Karpas-422 (cell line): ENCODE results near the gene HCFC1R1. TPM values are rescaled to one million over a fixed set of nuclear protein-coding genes. Genes with fewer than 3 reads are reported as not detected.

Source experiments
- DNase-seq: peaks from one replicate; pipeline ENCODE4 v3.0.0-alpha.2; 2015
- H2AFZ ChIP-seq: fragments of 200-600 bp; sonication (generic); 2 replicates; pipeline ENCODE4 v1.6.1; 2014; ENCODE audit warnings: antibody characterized with exemption, low read length, mixed read lengths
- H3K27ac ChIP-seq: fragments of 200-600 bp; sonication (generic); 2 replicates; pipeline ENCODE4 v1.5.1; 2014; ENCODE audit warnings: mild to moderate bottlenecking, low read length, moderate library complexity
- H3K27me3 ChIP-seq: fragments of 200-600 bp; sonication (generic); 2 replicates; pipeline ENCODE4 v1.6.1; 2014; ENCODE audit warnings: low read length, mixed read lengths
- H3K36me3 ChIP-seq: fragments of 200-600 bp; sonication (generic); 2 replicates; pipeline ENCODE4 v1.6.1; 2014; ENCODE audit warnings: low read length, mixed read lengths; ENCODE audit not compliant: insufficient read depth
- H3K4me1 ChIP-seq: fragments of 200-600 bp; sonication (generic); 2 replicates; pipeline ENCODE4 v1.6.1; 2014; ENCODE audit warnings: mild to moderate bottlenecking, low read length, mixed read lengths
- H3K4me2 ChIP-seq: fragments of 200-600 bp; sonication (generic); 2 replicates; pipeline ENCODE4 v1.6.1; 2014; ENCODE audit warnings: low read length, low read depth, mild to moderate bottlenecking; ENCODE audit not compliant: poor library complexity, severe bottlenecking
- H3K4me3 ChIP-seq: fragments of 200-600 bp; sonication (generic); 2 replicates; pipeline ENCODE4 v1.5.1; 2014; ENCODE audit warnings: mild to moderate bottlenecking, antibody characterized with exemption, low read length, mixed read lengths
- H3K79me2 ChIP-seq: fragments of 200-600 bp; sonication (generic); 2 replicates; pipeline ENCODE4 v1.6.1; 2014; ENCODE audit warnings: mild to moderate bottlenecking, low read length, mixed read lengths
- H3K9ac ChIP-seq: fragments of 200-600 bp; sonication (generic); 2 replicates; pipeline ENCODE4 v1.6.0; 2014; ENCODE audit warnings: low read length
- H3K9me2 ChIP-seq: fragments of 200-600 bp; sonication (generic), shearing (Covaris generic); replicated peaks from 2 replicates; pipeline ENCODE4 v1.6.0; 2014; ENCODE audit warnings: mild to moderate bottlenecking, low read length, moderate library complexity; ENCODE audit not compliant: insufficient read depth
- H3K9me3 ChIP-seq: fragments of 300-700, 200-600 bp; sonication (generic); 2 replicates; pipeline ENCODE4 v1.6.1; 2014; ENCODE audit warnings: low read length, mixed read lengths
- H4K20me1 ChIP-seq: fragments of 200-600 bp; sonication (generic); 2 replicates; pipeline ENCODE4 v1.6.1; 2014; ENCODE audit warnings: mild to moderate bottlenecking, antibody characterized with exemption, low read length, low read depth; ENCODE audit not compliant: insufficient read depth
- total RNA-seq: library from RNA; depleted of rRNA; stranded (reverse); fragments of >200 nt; shearing (Covaris generic); gene quantifications from 2 replicates; pipeline ENCODE4 v1.2.3, GENCODE V29; 2014; ENCODE audit warnings: low replicate concordance

The HCFC1R1 gene
- total RNA-seq, 1 experiment from 2014 or later, result 67.8 TPM

DNA sequence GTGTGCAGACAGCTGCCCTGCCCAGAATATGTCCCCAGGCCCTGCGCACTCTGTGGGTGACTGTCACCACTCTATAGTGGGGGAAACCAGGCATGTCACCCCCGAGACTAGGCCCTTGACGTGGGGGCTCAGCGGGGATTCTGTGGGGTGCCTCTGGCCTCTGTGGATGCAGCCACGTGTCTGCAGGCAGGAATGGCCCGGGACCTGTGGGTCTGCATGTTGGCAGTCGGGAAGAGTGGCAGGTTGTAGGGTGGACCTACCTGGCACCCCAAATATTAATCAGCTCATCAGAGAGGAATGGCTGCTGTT lies 42.7 kb upstream of the HCFC1R1 start:
- H3K36me3 ChIP-seq, result no peaks in the 10 kb centered on the region
- no peak overlapping the region for H3K9ac ChIP-seq
- H4K20me1 ChIP-seq, result no peaks in the 10 kb centered on the region
- no peak overlapping the region for H3K4me2 ChIP-seq
- no peaks in the 10 kb centered on the region for H3K4me1 ChIP-seq
- H3K27me3 ChIP-seq, result no peaks in the 10 kb centered on the region
- no peak for DNase-seq
- H3K4me3 ChIP-seq, result no peak overlapping the region
- H3K27ac ChIP-seq, result no peak overlapping the region
- H2AFZ ChIP-seq, result no peak overlapping the region
- H3K9me2 ChIP-seq, result no peaks in the 10 kb centered on the region
- H3K79me2 ChIP-seq, result no peaks in the 10 kb centered on the region
- H3K9me3 ChIP-seq, result no peaks in the 10 kb centered on the region

DNA sequence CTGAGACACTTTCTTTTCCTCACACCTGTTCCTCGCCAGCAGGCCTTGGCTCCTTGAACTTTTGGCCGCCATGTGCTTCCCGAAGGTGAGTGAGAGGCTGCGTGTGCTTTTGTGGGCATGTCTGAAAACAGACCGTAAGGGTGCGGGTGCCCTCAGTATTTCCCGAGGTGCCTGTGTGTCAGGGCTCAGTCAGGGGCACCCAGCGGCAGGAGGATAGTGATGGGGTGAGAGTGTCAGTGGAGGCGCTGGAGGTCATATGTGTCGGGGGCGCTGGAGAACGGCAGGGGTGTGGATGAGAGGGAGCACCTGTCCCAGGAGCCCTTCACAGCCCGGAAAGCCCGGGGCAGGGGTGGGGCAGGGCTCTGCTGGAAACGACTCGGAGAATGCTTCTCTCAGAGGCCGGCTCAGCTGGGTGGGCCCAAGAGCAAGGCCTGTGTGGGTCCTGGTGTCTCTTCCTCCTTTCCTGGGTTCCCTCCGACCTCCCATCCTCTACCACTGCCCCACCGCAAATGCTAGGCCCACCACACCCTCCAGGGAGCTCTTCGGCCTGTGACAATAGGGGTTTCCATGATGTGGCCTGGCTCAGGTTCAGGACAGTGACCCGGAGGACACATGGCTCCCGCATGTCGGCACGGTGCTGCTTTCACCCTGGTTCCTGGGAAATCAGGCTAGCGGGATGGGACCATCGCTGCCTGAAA lies 42.1 kb upstream of the HCFC1R1 start:
- no peak for DNase-seq
- Histone ChIP-seq H3K9me2 (no peaks in the 10 kb centered on the region), H3K9me3 (no peaks in the 10 kb centered on the region), H3K4me3 (no peak overlapping the region), H3K4me1 (no peaks in the 10 kb centered on the region), H3K27me3 (no peaks in the 10 kb centered on the region), H3K36me3 (no peaks in the 10 kb centered on the region), H3K9ac (no peak overlapping the region), H2AFZ (no peak overlapping the region), H3K79me2 (no peaks in the 10 kb centered on the region), H3K4me2 (no peak overlapping the region), H3K27ac (no peak overlapping the region), H4K20me1 (no peaks in the 10 kb centered on the region)

DNA sequence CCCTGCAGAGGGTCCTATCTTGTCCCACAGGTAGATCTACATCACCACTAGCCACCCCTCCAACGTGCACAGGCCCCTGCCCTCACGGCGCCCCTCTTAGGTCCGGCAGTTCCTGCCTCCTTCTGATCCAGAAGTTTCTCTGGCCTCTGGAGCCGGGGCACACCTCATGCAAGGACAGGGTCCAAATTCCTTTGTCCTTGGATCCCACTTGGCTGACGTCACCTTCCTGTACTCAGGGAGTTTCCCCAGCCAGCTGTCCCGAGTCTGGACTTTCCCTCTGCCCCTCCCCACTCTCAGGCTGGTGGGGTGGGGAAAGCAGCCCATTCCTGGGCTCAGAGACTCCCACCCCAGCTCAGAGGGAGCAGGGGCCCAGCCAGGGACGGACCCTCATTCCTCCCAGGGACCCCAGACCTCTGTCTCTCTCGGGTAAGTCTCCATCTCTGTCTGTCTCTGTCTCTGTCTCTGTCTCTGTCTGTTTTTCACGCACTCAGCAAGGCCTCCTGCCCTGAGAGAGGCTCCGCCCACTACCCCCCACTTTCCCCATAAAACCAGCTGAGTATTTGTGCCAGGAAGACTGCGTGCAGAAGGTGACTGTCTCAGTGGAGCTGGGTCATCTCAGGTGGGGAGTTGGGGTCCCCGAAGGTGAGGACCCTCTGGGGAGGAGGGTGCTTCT lies 41.5 kb upstream of the HCFC1R1 start, which contains the start of gene IL32:
Gene IL32, plus strand, starts transcription at position 572 of the 673 bp plus-strand sequence. CDS start 172 bp downstream, outside the sequence.
- H3K36me3 ChIP-seq, result no peaks in the 10 kb centered on the region
- no peak for DNase-seq
- H4K20me1 ChIP-seq, result no peaks in the 10 kb centered on the region
- H3K27ac ChIP-seq, result no peak within 1 kb of the TSS
- no peaks in the 10 kb centered on the region for H3K9me2 ChIP-seq
- H3K9ac ChIP-seq, result no peak within 1 kb of the TSS
- H3K4me3 ChIP-seq, result no peak within 1 kb of the TSS
- no peaks in the 10 kb centered on the region for H3K9me3 ChIP-seq
- no peak within 1 kb of the TSS for H3K4me2 ChIP-seq
- H3K4me1 ChIP-seq, result no peaks in the 10 kb centered on the region
- H3K27me3 ChIP-seq, result no peaks in the 10 kb centered on the region
- no peaks in the 10 kb centered on the region for H3K79me2 ChIP-seq
- H2AFZ ChIP-seq, result no peak within 1 kb of the TSS

DNA sequence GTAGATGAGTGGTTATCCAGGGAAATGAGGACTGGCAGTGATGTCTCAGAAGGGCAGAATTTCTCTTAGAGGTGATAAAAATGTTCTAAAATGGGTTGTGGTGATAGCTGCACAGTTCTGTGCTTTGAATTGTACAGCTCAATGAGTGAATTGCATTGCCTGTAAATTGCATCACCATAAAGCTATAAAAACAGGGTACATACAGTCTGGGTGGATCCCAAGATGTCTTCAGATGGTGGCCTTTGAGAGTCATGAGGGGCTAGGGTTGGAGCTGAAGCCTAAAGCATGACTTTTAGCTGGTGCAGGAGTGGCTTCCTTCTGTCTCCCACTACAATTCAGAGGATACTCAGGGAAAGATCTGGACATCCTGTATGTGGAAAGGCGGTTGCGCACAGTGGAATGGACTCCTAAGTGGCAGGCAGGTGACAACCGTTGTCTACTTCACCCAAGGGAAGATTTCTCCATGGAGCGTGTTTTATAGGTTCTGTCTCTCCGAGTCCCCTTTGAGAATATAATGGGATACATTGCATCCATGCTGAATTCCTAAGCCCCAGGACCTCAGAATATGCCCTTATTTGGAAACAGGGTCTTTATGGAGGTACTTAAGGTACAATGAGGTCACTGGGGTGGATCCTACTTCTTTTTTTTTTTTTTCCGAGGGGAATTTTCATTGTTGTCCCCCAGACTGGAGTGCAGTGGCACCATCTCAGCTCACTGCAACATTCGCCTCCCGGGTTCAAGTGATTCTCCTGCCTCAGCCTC lies 40.1 kb upstream of the HCFC1R1 start:
- Histone ChIP-seq H3K79me2 (no peaks in the 10 kb centered on the region), H3K9me3 (no peaks in the 10 kb centered on the region), H3K4me1 (peaks cover 5% of the 10 kb centered on the region), H3K9ac (no peak overlapping the region), H3K36me3 (no peaks in the 10 kb centered on the region), H3K4me2 (no peak overlapping the region), H4K20me1 (no peaks in the 10 kb centered on the region), H3K27ac (no peak overlapping the region), H2AFZ (no peak overlapping the region), H3K4me3 (no peak overlapping the region), H3K27me3 (no peaks in the 10 kb centered on the region), H3K9me2 (no peaks in the 10 kb centered on the region)
- no peak for DNase-seq

DNA sequence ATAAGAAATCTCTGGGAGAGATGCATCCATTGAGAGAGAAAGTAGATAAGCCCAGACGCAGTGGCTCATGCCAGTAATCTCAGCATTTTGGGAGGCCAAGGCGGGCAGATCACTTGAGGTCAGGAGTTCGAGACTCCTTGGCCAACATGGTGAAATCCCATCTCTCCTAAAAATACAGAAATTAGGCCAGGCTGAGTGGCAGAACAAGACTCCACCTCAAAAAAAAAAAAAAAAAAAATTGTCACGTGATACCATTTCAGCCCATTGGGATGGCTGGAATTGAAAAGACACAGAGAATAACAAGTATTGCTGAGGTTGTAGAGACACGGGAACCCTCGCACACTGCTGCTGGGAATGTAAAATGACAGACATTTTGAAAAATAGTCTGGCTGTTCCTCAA lies 38.8 kb upstream of the HCFC1R1 start:
- Histone ChIP-seq H3K9me2 (no peaks in the 10 kb centered on the region), H3K9me3 (no peaks in the 10 kb centered on the region), H3K4me3 (no peak overlapping the region), H4K20me1 (0 out of 2 replicates have a peak, but pooled peaks cover 9% of the 10 kb centered on the region), H3K4me2 (no peak overlapping the region), H3K36me3 (no peaks in the 10 kb centered on the region), H3K79me2 (no peaks in the 10 kb centered on the region), H3K27me3 (no peaks in the 10 kb centered on the region), H3K4me1 (peaks cover 11% of the 10 kb centered on the region), H2AFZ (no peak overlapping the region), H3K9ac (no peak overlapping the region), H3K27ac (no peak overlapping the region)
- DNase-seq, result no peak

DNA sequence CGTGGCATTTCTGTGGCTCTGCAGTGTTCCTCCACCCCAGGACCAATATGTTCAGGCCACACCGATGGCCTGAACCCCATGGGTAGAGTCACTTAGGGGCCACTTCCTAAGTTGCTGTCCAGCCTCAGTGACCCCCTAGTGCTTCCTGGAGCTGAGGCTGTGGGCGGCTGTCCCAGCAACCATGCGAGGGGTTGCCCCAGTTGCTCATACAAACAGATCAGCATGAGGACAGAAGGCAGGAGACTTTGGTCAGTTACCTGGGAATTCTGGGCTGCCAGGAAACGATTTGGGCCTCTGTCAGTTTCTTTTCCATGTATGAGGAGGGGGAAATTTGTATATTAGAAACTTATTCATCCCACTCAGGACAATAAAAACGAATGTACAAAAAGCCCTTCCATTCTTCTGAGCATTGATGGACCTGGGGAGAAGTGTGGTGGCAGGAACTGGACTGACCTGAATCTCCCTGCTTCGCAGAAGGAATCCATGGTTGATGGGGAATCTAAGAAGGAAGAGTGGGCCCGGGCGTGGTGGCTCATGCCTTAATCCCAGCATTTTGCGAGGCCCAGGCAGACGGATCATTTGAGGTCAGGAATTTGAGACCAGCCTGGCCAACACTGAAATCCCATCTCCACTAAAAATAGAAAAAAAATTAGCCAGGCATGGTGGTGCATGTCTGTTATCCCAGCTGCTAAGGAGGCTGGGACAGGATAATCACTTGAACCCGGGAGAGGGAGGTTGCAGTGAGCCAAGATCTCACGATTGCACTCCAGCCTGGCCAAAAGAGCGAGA lies 36.8 kb upstream of the HCFC1R1 start:
- DNase-seq, result no peak
- H3K4me1 ChIP-seq, result peaks cover 11% of the 10 kb centered on the region
- 0 out of 2 replicates have a peak, but pooled peaks cover 11% of the 10 kb centered on the region for H4K20me1 ChIP-seq
- H3K4me3 ChIP-seq, result no peak overlapping the region
- no peak overlapping the region for H3K27ac ChIP-seq
- no peaks in the 10 kb centered on the region for H3K36me3 ChIP-seq
- no peaks in the 10 kb centered on the region for H3K79me2 ChIP-seq
- H2AFZ ChIP-seq, result no peak overlapping the region
- H3K9ac ChIP-seq, result no peak overlapping the region
- no peaks in the 10 kb centered on the region for H3K9me2 ChIP-seq
- H3K9me3 ChIP-seq, result no peaks in the 10 kb centered on the region
- no peak overlapping the region for H3K4me2 ChIP-seq
- H3K27me3 ChIP-seq, result no peaks in the 10 kb centered on the region

DNA sequence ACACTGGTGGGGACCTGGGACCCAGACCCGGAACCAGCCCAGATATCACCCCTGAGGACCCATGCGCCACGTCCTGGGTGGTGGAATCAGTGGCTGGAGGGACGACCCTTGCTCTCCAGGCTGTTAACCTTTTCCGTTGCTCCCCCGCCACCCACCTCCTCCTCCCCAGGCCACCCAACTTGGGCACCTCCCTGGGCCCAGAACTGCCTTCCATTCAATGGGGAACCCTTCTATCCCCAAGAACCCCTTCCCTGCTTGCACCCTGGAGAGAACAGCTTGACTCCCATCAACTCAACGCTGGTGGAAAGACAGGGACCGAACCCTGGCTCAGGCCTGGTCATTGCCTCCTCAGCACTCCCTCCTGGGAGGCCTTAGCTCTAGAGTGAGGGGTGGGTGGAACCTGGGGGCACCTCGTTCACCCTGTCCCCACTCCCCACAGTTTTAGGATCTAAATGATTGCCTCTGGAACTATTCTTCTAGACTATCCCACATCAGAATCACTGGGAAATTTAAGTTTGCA lies 36.0 kb upstream of the HCFC1R1 start:
- H4K20me1 ChIP-seq, result 0 out of 2 replicates have a peak, but pooled peaks cover 11% of the 10 kb centered on the region
- H3K4me3 ChIP-seq, result peak overlapping the region; percentile 91
- H3K27ac ChIP-seq, result no peak overlapping the region
- no peaks in the 10 kb centered on the region for H3K9me3 ChIP-seq
- H3K4me1 ChIP-seq, result peaks cover 18% of the 10 kb centered on the region
- no peaks in the 10 kb centered on the region for H3K36me3 ChIP-seq
- DNase-seq, result no peak
- H3K4me2 ChIP-seq, result peak overlapping the region; percentile 90
- no peaks in the 10 kb centered on the region for H3K79me2 ChIP-seq
- peak overlapping the region; percentile 82; the same call in 1 of the 2 replicates for H2AFZ ChIP-seq
- no peaks in the 10 kb centered on the region for H3K9me2 ChIP-seq
- H3K27me3 ChIP-seq, result no peaks in the 10 kb centered on the region
- H3K9ac ChIP-seq, result peak overlapping the region; percentile 95
